Measurements from ENCODE around the gene MEIOB. TPM values are rescaled to one million over a fixed set of nuclear protein-coding genes. Genes with fewer than 3 reads are reported as not detected.

Gene MEIOB
- polyA plus RNA-seq, 3 donors: not detected

DNA sequence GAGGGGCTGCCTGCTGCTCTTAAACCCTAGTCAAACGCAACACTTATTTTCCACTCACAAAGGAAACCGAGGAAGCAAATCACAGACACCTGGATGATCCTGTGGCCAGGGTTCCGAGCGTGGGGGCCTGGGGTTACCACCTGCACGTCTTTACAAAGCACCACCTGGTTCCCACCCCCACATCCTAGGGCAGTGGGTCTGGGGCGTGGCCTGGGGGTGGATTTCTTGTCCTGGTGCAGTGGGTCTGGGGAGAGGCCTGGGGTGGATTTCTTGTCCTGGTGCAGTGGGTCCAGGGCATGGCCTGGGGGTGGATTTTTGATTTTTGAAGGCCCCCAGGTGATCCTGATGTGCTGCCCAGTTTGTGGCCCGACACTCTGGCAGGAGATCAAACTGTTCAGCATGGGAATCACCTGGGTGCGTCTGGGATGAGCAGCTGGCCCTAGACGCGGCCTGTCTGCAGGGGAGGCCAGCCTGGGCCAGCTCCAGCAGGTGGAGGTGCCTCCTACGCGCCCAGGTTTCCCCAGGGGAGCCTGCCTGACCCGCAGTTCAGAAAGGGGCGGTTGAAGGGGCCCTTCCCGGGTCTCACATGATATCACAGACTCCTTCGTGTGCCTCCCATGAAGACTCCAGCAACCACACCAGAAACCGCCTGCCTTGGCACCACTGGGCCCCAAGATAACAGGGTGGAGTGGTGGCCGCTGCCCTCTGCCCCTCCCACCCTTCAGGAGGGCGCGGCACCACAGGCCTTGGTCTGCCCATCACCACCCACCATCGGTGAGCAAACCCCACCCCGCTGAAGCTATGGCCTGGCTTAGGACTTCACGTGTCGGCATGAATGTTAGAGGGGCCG, 51.6 kb downstream of the MEIOB start:
- intact Hi-C loops (cut with micrococcal nuclease): no loop called here
- H3K27ac Mint-ChIP-seq: peak overlapping the region in 1 of 7 donors; percentile 74
- Histone ChIP-seq H2AFZ (ENCODE audit: insufficient read depth, low read depth, low read length, poor library complexity, severe bottlenecking) (no peak overlapping the region), H3K27ac (ENCODE audit: low read depth in 1 of 2, low read length in 2 of 2) (no peak overlapping the region), H3K4me3 (replicated peaks in 1 of 3; ENCODE audit: low read depth in 2 of 3, low read length in 3 of 3) (no peak overlapping the region), H3K27me3 (ENCODE audit: control insufficient read depth in 2 of 2, insufficient read depth in 2 of 2, low read length in 2 of 2) (no peaks in the 10 kb centered on the region), H3K4me1 (ENCODE audit: control insufficient read depth in 1 of 2, insufficient read depth in 2 of 2, low read length in 2 of 2) (peaks cover 3 to 5% of the 10 kb centered on the region in 2 donors), H3K4me2 (replicated peaks; ENCODE audit: extremely low read depth, low read length, poor library complexity, severe bottlenecking) (no peak overlapping the region), H4K20me1 (ENCODE audit: insufficient read depth, low read length) (peaks cover 60% of the 10 kb centered on the region), H3K9me3 (replicated peaks in 1 of 2; ENCODE audit: control insufficient read depth in 1 of 2, insufficient read depth in 1 of 2, low read length in 2 of 2) (no peaks in the 10 kb centered on the region), H3K9ac (ENCODE audit: insufficient read depth, low read length, poor library complexity, severe bottlenecking) (no peak overlapping the region), H3K36me3 (replicated peaks in 1 of 2; ENCODE audit: control insufficient read depth in 1 of 2, insufficient read depth in 2 of 2, low read length in 2 of 2) (peaks cover 69 to 74% of the 10 kb centered on the region in 2 donors), H3K79me2 (ENCODE audit: insufficient read depth, low read length) (peaks cover 28% of the 10 kb centered on the region)
- H3K4me1 Mint-ChIP-seq: peaks cover 7% of the 10 kb centered on the region
- no peaks in the 10 kb centered on the region for H3K27me3 Mint-ChIP-seq (ENCODE audit: low read depth in 3 of 3)
- peaks cover 38 to 82% of the 10 kb centered on the region in 2 donors for H3K36me3 Mint-ChIP-seq
- TF ChIP-seq, protein P1, sequence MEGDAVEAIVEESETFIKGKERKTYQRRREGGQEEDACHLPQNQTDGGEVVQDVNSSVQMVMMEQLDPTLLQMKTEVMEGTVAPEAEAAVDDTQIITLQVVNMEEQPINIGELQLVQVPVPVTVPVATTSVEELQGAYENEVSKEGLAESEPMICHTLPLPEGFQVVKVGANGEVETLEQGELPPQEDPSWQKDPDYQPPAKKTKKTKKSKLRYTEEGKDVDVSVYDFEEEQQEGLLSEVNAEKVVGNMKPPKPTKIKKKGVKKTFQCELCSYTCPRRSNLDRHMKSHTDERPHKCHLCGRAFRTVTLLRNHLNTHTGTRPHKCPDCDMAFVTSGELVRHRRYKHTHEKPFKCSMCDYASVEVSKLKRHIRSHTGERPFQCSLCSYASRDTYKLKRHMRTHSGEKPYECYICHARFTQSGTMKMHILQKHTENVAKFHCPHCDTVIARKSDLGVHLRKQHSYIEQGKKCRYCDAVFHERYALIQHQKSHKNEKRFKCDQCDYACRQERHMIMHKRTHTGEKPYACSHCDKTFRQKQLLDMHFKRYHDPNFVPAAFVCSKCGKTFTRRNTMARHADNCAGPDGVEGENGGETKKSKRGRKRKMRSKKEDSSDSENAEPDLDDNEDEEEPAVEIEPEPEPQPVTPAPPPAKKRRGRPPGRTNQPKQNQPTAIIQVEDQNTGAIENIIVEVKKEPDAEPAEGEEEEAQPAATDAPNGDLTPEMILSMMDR (IDR thresholded peaks at IDR 0.05): no peak
- no peak for DNase-seq
- H3K9me3 Mint-ChIP-seq: no peaks in the 10 kb centered on the region
- no peak overlapping the region for H3K4me3 Mint-ChIP-seq
- 96% methylated on average over 18 of the region's 25 CpGs for WGBS (ENCODE audit: insufficient coverage)

DNA sequence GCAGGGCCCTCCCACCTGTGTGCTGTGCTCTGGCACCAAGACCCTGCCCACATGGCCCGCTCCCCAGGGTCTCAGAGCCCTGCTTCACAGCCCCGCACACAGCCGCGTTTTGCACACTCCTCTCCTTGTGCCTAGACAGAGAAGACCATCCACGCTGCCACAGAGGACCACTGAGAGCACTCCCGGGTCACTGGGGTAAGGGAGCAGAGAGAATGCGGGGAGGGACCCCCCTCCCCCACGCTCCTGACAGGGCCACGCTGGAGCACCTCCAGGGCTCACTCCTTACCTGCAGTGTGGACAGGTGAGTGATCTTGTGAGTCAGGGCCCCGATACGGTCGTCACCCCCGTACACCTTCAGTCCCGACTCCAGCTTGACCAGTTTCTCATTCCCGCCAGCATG, 52.4 kb downstream of the MEIOB start:
- Mint-ChIP-seq H3K4me1 (peaks cover 3% of the 10 kb centered on the region), H3K4me3 (peak overlapping the region in 1 of 2 donors; percentile 6), H3K27me3 (ENCODE audit: low read depth in 3 of 3) (no peaks in the 10 kb centered on the region), H3K27ac (peak overlapping the region in 2 of 7 donors; percentile 10 to 57), H3K36me3 (peaks cover 43 to 86% of the 10 kb centered on the region in 2 donors), H3K9me3 (no peaks in the 10 kb centered on the region)
- Histone ChIP-seq H3K79me2 (ENCODE audit: insufficient read depth, low read length) (peaks cover 21% of the 10 kb centered on the region), H3K27me3 (ENCODE audit: control insufficient read depth in 2 of 2, insufficient read depth in 2 of 2, low read length in 2 of 2) (no peaks in the 10 kb centered on the region), H3K4me1 (ENCODE audit: control insufficient read depth in 1 of 2, insufficient read depth in 2 of 2, low read length in 2 of 2) (no peaks in the 10 kb centered on the region), H3K27ac (ENCODE audit: low read depth in 1 of 2, low read length in 2 of 2) (no peak overlapping the region), H3K4me3 (replicated peaks in 1 of 3; ENCODE audit: low read depth in 2 of 3, low read length in 3 of 3) (no peak overlapping the region), H3K9me3 (replicated peaks in 1 of 2; ENCODE audit: control insufficient read depth in 1 of 2, insufficient read depth in 1 of 2, low read length in 2 of 2) (no peaks in the 10 kb centered on the region), H4K20me1 (ENCODE audit: insufficient read depth, low read length) (peaks cover 58% of the 10 kb centered on the region), H3K36me3 (replicated peaks in 1 of 2; ENCODE audit: control insufficient read depth in 1 of 2, insufficient read depth in 2 of 2, low read length in 2 of 2) (peaks cover 71 to 81% of the 10 kb centered on the region in 2 donors), H3K4me2 (replicated peaks; ENCODE audit: extremely low read depth, low read length, poor library complexity, severe bottlenecking) (no peak overlapping the region), H2AFZ (ENCODE audit: insufficient read depth, low read depth, low read length, poor library complexity, severe bottlenecking) (no peak overlapping the region), H3K9ac (ENCODE audit: insufficient read depth, low read length, poor library complexity, severe bottlenecking) (no peak overlapping the region)
- DNase-seq: no peak
- TF ChIP-seq, protein P1 (IDR thresholded peaks at IDR 0.05): no peak
- WGBS (ENCODE audit: insufficient coverage): 97% methylated on average over 8 of the region's 15 CpGs
- intact Hi-C loops (cut with micrococcal nuclease): no loop called here

Measured in CD14-positive monocyte (primary cell).